WTC11 (cell line): Measurements from ENCODE around the gene CRELD2. TPM values are rescaled to one million over a fixed set of nuclear protein-coding genes. Genes with fewer than 3 reads are reported as not detected.

Experiments
- ATAC-seq: fragments of 200-7000 bp; cut with Tn5 transposase; 2 replicates; pipeline ENCODE4 v1.10.0; 2021; ENCODE audit warnings: mild to moderate bottlenecking, moderate library complexity
- CTCF ChIA-PET: fragments of 300-600 bp; sonication (Branson Sonifier 250); formaldehyde crosslinking; loops from one replicate; lab custom pipeline; 2021; ENCODE audit warnings: antibody characterized with exemption; lab: Charles Lee
- POLR2A ChIA-PET: fragments of 350-600 bp; sonication (Branson Sonifier 250); formaldehyde crosslinking; loops from one replicate; lab custom pipeline; 2021; ENCODE audit warnings: antibody characterized with exemption; lab: Charles Lee
- DNase-seq: peaks from one replicate; pipeline ENCODE4 v3.0.0; 2021; ENCODE audit warnings: low spot score
- H3K27ac Mint-ChIP-seq: 2 replicates; pipeline ENCODE4 v1.8.0; 2021; ENCODE audit warnings: mixed read lengths
- H3K27me3 Mint-ChIP-seq: 2 replicates; pipeline ENCODE4 v1.8.0; 2021; ENCODE audit warnings: low read depth, mild to moderate bottlenecking, moderate library complexity, mixed read lengths
- H3K36me3 Mint-ChIP-seq: 2 replicates; pipeline ENCODE4 v1.8.0; 2021; ENCODE audit warnings: mixed read lengths
- H3K4me1 Mint-ChIP-seq: 2 replicates; pipeline ENCODE4 v1.8.0; 2022; ENCODE audit warnings: mixed read lengths
- H3K4me3 Mint-ChIP-seq: 2 replicates; pipeline ENCODE4 v1.8.0; 2021; ENCODE audit warnings: mild to moderate bottlenecking, moderate library complexity, mixed read lengths
- H3K9me3 Mint-ChIP-seq: 2 replicates; pipeline ENCODE4 v1.8.0; 2021; ENCODE audit warnings: mixed read lengths
- FOXP1 ChIP-seq: sonication (generic); formaldehyde crosslinking; IDR thresholded peaks from 2 replicates; pipeline ENCODE4 v1.8.0; 2022; ENCODE audit warnings: missing genetic modification reagents, mild to moderate bottlenecking, moderate library complexity, borderline replicate concordance
- NFE2L1 ChIP-seq: sonication (generic); formaldehyde crosslinking; IDR thresholded peaks from 2 replicates; pipeline ENCODE4 v1.8.1; 2023; ENCODE audit warnings: missing genetic modification reagents
- TP53 ChIP-seq: sonication (generic); formaldehyde crosslinking; IDR thresholded peaks from 2 replicates; pipeline ENCODE4 v1.8.1; 2023; ENCODE audit warnings: mild to moderate bottlenecking, missing genetic modification reagents
- ZBTB21 ChIP-seq: sonication (generic); formaldehyde crosslinking; IDR thresholded peaks from 2 replicates; pipeline ENCODE4 v1.8.1; 2023; ENCODE audit warnings: mild to moderate bottlenecking, missing genetic modification reagents, borderline replicate concordance
- ZNF121 ChIP-seq: sonication (generic); formaldehyde crosslinking; IDR thresholded peaks from 2 replicates; pipeline ENCODE4 v1.8.0; 2023; ENCODE audit warnings: missing genetic modification reagents
- ZNF138 ChIP-seq: sonication (generic); formaldehyde crosslinking; conservative IDR thresholded peaks from 2 replicates; pipeline ENCODE4 v1.8.1; 2022; ENCODE audit warnings: mild to moderate bottlenecking, moderate library complexity, missing genetic modification reagents
- ZNF396 ChIP-seq: fragments of 250-450 bp; sonication (Bioruptor Pico); IDR thresholded peaks from 2 replicates; pipeline ENCODE4 v1.8.0; 2021; ENCODE audit warnings: mild to moderate bottlenecking, moderate library complexity, borderline replicate concordance
- total RNA-seq: library from RNA; stranded (reverse); gene quantifications from 3 replicates; pipeline ENCODE4 v1.2.3, GENCODE V29; 2021
- TF ChIP-seq, protein P1 (sequence below): fragments of 250-450 bp; sonication (Bioruptor Pico); conservative IDR thresholded peaks from 2 replicates; pipeline ENCODE4 v1.9.0; 2021; ENCODE audit warnings: mild to moderate bottlenecking
- TF ChIP-seq, protein P2 (sequence below): sonication (generic); formaldehyde crosslinking; IDR thresholded peaks from 2 replicates; pipeline ENCODE4 v1.8.1; 2023; ENCODE audit warnings: mild to moderate bottlenecking, missing genetic modification reagents, moderate library complexity
- TF ChIP-seq, protein P3 (sequence below): sonication (generic); formaldehyde crosslinking; IDR thresholded peaks from 2 replicates; pipeline ENCODE4 v1.8.0; 2023; ENCODE audit warnings: missing genetic modification reagents
- TF ChIP-seq, protein P4 (sequence below): sonication (generic); formaldehyde crosslinking; IDR thresholded peaks from 2 replicates; pipeline ENCODE4 v1.8.1; 2022; ENCODE audit warnings: mild to moderate bottlenecking, moderate library complexity, missing genetic modification reagents
- TF ChIP-seq, protein P5 (sequence below): sonication (generic); formaldehyde crosslinking; IDR thresholded peaks from 2 replicates; pipeline ENCODE4 v1.8.1; 2023; ENCODE audit warnings: mild to moderate bottlenecking, moderate library complexity, missing genetic modification reagents
- TF ChIP-seq, protein P6 (sequence below): fragments of 250-450 bp; sonication (Bioruptor Pico); IDR thresholded peaks from 2 replicates; pipeline ENCODE4 v1.9.0; 2021; ENCODE audit warnings: mild to moderate bottlenecking, borderline replicate concordance
- TF ChIP-seq, protein P7 (sequence below): sonication (generic); formaldehyde crosslinking; IDR thresholded peaks from 2 replicates; pipeline ENCODE4 v1.8.0; 2022; ENCODE audit warnings: mild to moderate bottlenecking, missing genetic modification reagents
- TF ChIP-seq, protein P8 (sequence below): sonication (generic); formaldehyde crosslinking; IDR thresholded peaks from 2 replicates; pipeline ENCODE4 v1.8.0; 2022; ENCODE audit warnings: mild to moderate bottlenecking, missing genetic modification reagents
- TF ChIP-seq, protein P9 (sequence below): sonication (generic); formaldehyde crosslinking; IDR thresholded peaks from 2 replicates; pipeline ENCODE4 v1.8.0; 2023; ENCODE audit warnings: mild to moderate bottlenecking, missing genetic modification reagents

CRELD2 gene
- total RNA-seq, 1 experiment from 2014 or later: 42.8 TPM

DNA sequence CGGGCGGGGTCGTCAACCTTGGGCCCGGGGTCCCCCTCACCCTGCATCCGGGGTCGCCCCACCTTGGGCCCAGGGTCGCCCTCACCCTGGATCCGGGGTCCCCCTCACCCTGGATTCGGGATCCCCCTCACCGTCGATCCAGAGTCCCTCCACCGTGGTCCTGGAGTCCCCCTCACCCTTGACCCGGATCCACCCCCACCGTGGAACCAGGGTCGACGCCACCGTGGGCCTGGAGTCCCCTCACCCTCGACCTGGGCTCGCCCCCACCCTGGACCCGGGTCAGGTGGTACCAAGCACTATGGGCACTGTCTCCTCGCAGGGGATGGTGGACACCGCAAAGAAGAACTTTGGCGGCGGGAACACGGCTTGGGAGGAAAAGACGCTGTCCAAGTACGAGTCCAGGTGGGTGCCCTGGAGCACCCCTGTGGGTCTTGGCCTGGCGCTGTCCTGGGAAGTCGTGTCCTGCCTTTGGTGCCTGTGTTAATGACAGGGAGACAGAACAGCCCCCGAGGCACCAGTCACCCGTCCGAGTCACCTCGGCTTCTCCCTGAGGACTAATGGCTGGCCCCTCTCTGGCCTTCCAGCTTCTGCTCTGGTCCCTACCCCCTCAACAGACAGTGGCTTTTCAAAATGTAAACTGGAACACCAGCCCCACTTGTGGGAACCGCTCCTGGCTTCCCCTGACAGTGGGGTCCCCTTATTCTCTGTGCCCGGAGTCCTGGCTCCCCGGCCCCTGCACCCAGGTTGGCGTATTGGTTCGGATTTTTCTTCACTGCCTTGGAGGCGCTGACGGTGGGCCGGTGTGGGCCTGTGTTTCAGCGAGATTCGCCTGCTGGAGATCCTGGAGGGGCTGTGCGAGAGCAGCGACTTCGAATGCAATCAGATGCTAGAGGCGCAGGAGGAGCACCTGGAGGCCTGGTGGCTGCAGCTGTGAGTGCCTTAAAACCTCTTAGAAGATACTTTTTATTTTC lies 762 bp downstream of the CRELD2 start:
- Mint-ChIP-seq H3K36me3 (peaks cover 3% of the 10 kb centered on the region; the same call in 1 of the 2 replicates), H3K4me3 (peak overlapping the region; percentile 58), H3K4me1 (peaks cover 5% of the 10 kb centered on the region), H3K27ac (no peak overlapping the region), H3K27me3 (no peaks in the 10 kb centered on the region), H3K9me3 (no peaks in the 10 kb centered on the region)
- TF ChIP-seq TP53 (CRISPR knock-in tag) (0 out of 2 replicates have a peak, but pooled peaks have one; percentile 29), ZNF121 (CRISPR knock-in tag) (no peak), ZNF138 (CRISPR knock-in tag) (no peak), ZNF396 (CRISPR knock-in tag) (no peak)
- TF ChIP-seq, protein P1, sequence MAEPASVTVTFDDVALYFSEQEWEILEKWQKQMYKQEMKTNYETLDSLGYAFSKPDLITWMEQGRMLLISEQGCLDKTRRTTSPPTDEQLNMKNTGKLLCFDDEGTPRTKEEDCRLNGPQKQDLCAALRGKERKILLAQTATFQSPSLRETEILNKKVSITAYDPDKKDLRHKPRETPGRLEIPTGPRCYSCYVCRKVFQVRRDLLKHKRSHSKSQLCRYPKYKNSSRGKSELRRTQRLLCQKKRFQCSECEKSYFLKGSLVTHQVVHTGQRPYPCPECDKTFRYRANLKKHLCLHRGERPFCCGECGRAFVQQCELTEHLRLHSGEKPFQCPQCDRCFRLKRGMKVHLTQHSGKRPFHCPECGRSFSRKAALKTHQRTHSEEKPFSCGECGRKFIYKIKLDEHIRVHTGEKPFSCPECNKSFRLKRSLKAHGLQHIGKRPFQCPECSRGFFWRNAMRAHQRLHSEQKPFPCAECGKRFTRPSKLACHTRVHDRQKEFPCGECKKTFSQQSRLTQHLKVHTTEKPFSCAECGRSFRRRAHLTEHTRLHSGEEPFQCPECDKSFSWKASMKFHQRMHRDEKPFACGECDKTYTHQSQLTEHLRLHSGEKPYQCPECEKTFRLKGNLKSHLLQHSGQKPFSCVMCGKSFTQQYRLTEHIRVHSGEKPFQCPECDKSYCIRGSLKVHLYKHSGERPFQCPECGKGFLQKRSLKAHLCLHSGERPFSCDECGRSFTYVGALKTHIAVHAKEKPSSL (CRISPR knock-in tag): no peak
- CTCF ChIA-PET: interaction anchor here (0.8 to 2.1 kb wide), 3 partner anchors 111 to 288 kb away, joined by 3 to 8 read pairs (median 4); no protein-coding TSS in a partner anchor
- no peak for ATAC-seq
- POLR2A ChIA-PET: no interaction called here
- DNase-seq: no peak

DNA sequence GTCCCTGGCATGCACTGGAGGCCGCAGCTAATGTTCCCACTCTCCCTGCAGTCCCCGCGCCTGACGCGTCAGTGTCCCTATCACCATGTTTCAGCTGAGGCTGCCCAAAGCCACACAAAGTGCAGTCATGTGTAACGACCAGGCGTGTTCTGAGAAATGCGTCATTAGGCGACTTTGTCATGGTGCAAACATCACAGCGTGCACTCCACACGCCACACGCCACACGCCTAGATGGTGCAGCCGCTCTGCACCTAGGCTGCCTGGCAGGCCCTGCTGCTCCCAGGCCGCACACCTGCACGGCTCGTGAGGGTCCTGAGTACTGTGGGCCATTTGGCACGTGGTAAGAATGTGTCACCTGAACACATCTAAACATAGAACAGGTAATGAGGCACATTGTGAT lies 2.4 kb downstream of the CRELD2 start:
- ATAC-seq: no peak
- CTCF ChIA-PET: no interaction called here
- Mint-ChIP-seq H3K4me3 (peak overlapping the region; percentile 14; the same call in 1 of the 2 replicates), H3K36me3 (peaks cover 9% of the 10 kb centered on the region; the same call in 1 of the 2 replicates), H3K27me3 (no peaks in the 10 kb centered on the region; the same call in 1 of the 2 replicates), H3K4me1 (peaks cover 11% of the 10 kb centered on the region), H3K27ac (no peak overlapping the region), H3K9me3 (no peaks in the 10 kb centered on the region)
- POLR2A ChIA-PET: no interaction called here
- no peak for DNase-seq
- TF ChIP-seq, protein P2, sequence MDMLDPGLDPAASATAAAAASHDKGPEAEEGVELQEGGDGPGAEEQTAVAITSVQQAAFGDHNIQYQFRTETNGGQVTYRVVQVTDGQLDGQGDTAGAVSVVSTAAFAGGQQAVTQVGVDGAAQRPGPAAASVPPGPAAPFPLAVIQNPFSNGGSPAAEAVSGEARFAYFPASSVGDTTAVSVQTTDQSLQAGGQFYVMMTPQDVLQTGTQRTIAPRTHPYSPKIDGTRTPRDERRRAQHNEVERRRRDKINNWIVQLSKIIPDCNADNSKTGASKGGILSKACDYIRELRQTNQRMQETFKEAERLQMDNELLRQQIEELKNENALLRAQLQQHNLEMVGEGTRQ (CRISPR knock-in tag): no peak
- TF ChIP-seq, protein P3, sequence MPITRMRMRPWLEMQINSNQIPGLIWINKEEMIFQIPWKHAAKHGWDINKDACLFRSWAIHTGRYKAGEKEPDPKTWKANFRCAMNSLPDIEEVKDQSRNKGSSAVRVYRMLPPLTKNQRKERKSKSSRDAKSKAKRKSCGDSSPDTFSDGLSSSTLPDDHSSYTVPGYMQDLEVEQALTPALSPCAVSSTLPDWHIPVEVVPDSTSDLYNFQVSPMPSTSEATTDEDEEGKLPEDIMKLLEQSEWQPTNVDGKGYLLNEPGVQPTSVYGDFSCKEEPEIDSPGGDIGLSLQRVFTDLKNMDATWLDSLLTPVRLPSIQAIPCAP: no peak
- TF ChIP-seq, protein P4, sequence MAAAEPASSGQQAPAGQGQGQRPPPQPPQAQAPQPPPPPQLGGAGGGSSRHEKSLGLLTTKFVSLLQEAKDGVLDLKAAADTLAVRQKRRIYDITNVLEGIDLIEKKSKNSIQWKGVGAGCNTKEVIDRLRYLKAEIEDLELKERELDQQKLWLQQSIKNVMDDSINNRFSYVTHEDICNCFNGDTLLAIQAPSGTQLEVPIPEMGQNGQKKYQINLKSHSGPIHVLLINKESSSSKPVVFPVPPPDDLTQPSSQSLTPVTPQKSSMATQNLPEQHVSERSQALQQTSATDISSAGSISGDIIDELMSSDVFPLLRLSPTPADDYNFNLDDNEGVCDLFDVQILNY (CRISPR knock-in tag): no peak
- TF ChIP-seq, protein P5, sequence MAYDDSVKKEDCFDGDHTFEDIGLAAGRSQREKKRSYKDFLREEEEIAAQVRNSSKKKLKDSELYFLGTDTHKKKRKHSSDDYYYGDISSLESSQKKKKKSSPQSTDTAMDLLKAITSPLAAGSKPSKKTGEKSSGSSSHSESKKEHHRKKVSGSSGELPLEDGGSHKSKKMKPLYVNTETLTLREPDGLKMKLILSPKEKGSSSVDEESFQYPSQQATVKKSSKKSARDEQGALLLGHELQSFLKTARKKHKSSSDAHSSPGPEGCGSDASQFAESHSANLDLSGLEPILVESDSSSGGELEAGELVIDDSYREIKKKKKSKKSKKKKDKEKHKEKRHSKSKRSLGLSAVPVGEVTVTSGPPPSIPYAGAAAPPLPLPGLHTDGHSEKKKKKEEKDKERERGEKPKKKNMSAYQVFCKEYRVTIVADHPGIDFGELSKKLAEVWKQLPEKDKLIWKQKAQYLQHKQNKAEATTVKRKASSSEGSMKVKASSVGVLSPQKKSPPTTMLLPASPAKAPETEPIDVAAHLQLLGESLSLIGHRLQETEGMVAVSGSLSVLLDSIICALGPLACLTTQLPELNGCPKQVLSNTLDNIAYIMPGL: no peak
- TF ChIP-seq, protein P6, sequence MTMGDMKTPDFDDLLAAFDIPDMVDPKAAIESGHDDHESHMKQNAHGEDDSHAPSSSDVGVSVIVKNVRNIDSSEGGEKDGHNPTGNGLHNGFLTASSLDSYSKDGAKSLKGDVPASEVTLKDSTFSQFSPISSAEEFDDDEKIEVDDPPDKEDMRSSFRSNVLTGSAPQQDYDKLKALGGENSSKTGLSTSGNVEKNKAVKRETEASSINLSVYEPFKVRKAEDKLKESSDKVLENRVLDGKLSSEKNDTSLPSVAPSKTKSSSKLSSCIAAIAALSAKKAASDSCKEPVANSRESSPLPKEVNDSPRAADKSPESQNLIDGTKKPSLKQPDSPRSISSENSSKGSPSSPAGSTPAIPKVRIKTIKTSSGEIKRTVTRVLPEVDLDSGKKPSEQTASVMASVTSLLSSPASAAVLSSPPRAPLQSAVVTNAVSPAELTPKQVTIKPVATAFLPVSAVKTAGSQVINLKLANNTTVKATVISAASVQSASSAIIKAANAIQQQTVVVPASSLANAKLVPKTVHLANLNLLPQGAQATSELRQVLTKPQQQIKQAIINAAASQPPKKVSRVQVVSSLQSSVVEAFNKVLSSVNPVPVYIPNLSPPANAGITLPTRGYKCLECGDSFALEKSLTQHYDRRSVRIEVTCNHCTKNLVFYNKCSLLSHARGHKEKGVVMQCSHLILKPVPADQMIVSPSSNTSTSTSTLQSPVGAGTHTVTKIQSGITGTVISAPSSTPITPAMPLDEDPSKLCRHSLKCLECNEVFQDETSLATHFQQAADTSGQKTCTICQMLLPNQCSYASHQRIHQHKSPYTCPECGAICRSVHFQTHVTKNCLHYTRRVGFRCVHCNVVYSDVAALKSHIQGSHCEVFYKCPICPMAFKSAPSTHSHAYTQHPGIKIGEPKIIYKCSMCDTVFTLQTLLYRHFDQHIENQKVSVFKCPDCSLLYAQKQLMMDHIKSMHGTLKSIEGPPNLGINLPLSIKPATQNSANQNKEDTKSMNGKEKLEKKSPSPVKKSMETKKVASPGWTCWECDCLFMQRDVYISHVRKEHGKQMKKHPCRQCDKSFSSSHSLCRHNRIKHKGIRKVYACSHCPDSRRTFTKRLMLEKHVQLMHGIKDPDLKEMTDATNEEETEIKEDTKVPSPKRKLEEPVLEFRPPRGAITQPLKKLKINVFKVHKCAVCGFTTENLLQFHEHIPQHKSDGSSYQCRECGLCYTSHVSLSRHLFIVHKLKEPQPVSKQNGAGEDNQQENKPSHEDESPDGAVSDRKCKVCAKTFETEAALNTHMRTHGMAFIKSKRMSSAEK (CRISPR knock-in tag): no peak
- TF ChIP-seq, protein P7, sequence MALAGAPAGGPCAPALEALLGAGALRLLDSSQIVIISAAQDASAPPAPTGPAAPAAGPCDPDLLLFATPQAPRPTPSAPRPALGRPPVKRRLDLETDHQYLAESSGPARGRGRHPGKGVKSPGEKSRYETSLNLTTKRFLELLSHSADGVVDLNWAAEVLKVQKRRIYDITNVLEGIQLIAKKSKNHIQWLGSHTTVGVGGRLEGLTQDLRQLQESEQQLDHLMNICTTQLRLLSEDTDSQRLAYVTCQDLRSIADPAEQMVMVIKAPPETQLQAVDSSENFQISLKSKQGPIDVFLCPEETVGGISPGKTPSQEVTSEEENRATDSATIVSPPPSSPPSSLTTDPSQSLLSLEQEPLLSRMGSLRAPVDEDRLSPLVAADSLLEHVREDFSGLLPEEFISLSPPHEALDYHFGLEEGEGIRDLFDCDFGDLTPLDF (CRISPR knock-in tag): no peak
- TF ChIP-seq ZNF121 (CRISPR knock-in tag): no peak
- no peak for TF ChIP-seq NFE2L1
- TF ChIP-seq, protein P8, sequence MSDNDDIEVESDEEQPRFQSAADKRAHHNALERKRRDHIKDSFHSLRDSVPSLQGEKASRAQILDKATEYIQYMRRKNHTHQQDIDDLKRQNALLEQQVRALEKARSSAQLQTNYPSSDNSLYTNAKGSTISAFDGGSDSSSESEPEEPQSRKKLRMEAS (CRISPR knock-in tag): no peak
- TF ChIP-seq FOXP1: no peak
- TF ChIP-seq ZBTB21 (CRISPR knock-in tag): no peak
- TF ChIP-seq, protein P9, sequence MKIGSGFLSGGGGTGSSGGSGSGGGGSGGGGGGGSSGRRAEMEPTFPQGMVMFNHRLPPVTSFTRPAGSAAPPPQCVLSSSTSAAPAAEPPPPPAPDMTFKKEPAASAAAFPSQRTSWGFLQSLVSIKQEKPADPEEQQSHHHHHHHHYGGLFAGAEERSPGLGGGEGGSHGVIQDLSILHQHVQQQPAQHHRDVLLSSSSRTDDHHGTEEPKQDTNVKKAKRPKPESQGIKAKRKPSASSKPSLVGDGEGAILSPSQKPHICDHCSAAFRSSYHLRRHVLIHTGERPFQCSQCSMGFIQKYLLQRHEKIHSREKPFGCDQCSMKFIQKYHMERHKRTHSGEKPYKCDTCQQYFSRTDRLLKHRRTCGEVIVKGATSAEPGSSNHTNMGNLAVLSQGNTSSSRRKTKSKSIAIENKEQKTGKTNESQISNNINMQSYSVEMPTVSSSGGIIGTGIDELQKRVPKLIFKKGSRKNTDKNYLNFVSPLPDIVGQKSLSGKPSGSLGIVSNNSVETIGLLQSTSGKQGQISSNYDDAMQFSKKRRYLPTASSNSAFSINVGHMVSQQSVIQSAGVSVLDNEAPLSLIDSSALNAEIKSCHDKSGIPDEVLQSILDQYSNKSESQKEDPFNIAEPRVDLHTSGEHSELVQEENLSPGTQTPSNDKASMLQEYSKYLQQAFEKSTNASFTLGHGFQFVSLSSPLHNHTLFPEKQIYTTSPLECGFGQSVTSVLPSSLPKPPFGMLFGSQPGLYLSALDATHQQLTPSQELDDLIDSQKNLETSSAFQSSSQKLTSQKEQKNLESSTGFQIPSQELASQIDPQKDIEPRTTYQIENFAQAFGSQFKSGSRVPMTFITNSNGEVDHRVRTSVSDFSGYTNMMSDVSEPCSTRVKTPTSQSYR: no peak
